ENCODE measurements around the gene SLC12A7.
A peak's percentile ranks its signal among the peaks of the same experiment; 100 is the strongest.

Gene SLC12A7

GRCh38 chr5:1140818-1141189 lies 28.9 kb upstream of the SLC12A7 start:
- no peak overlapping the region for H3K4me3 ChIP-seq (ENCODE audit: low read depth, low read length)
- no peak for TF ChIP-seq CTCF (conservative IDR thresholded peaks at IDR 0.05; ENCODE audit: low read depth, low read length)
- no peak for DNase-seq (ENCODE audit: low read depth)

GRCh38 chr5:1140171-1140817 lies 28.4 kb upstream of the SLC12A7 start:
- peak; percentile 39 for DNase-seq (ENCODE audit: low read depth)
- H3K4me3 ChIP-seq (ENCODE audit: low read depth, low read length): no peak overlapping the region
- TF ChIP-seq CTCF (conservative IDR thresholded peaks at IDR 0.05; ENCODE audit: low read depth, low read length): peak; percentile 69

GRCh38 chr5:1139331-1140170 lies 27.7 kb upstream of the SLC12A7 start:
- TF ChIP-seq CTCF (conservative IDR thresholded peaks at IDR 0.05; ENCODE audit: low read depth, low read length): no peak
- H3K4me3 ChIP-seq (ENCODE audit: low read depth, low read length): no peak overlapping the region
- no peak for DNase-seq (ENCODE audit: low read depth)

- no peak for TF ChIP-seq CTCF (conservative IDR thresholded peaks at IDR 0.05; ENCODE audit: low read depth, low read length)
- H3K4me3 ChIP-seq (ENCODE audit: low read depth, low read length): no peak overlapping the region
- no peak for DNase-seq (ENCODE audit: low read depth)
These were observed 26.8 kb upstream of the SLC12A7 start for GRCh38 chr5:1138445-1139245.

GRCh38 chr5:1137567-1138444 lies 25.9 kb upstream of the SLC12A7 start:
- TF ChIP-seq CTCF (conservative IDR thresholded peaks at IDR 0.05; ENCODE audit: low read depth, low read length): no peak
- no peak for DNase-seq (ENCODE audit: low read depth)

GRCh38 chr5:1136814-1137213 lies 25.0 kb upstream of the SLC12A7 start:
- no peak overlapping the region for H3K4me3 ChIP-seq (ENCODE audit: low read depth, low read length)
- no peak for DNase-seq (ENCODE audit: low read depth)
- no peak for TF ChIP-seq CTCF (conservative IDR thresholded peaks at IDR 0.05; ENCODE audit: low read depth, low read length)

More at GRCh38 chr5:1137567-1138444, 25.9 kb upstream of the SLC12A7 start:
- no peak overlapping the region for H3K4me3 ChIP-seq (ENCODE audit: low read depth, low read length)
